Measurements from ENCODE around the gene SCD5.

The SCD5 gene

DNA sequence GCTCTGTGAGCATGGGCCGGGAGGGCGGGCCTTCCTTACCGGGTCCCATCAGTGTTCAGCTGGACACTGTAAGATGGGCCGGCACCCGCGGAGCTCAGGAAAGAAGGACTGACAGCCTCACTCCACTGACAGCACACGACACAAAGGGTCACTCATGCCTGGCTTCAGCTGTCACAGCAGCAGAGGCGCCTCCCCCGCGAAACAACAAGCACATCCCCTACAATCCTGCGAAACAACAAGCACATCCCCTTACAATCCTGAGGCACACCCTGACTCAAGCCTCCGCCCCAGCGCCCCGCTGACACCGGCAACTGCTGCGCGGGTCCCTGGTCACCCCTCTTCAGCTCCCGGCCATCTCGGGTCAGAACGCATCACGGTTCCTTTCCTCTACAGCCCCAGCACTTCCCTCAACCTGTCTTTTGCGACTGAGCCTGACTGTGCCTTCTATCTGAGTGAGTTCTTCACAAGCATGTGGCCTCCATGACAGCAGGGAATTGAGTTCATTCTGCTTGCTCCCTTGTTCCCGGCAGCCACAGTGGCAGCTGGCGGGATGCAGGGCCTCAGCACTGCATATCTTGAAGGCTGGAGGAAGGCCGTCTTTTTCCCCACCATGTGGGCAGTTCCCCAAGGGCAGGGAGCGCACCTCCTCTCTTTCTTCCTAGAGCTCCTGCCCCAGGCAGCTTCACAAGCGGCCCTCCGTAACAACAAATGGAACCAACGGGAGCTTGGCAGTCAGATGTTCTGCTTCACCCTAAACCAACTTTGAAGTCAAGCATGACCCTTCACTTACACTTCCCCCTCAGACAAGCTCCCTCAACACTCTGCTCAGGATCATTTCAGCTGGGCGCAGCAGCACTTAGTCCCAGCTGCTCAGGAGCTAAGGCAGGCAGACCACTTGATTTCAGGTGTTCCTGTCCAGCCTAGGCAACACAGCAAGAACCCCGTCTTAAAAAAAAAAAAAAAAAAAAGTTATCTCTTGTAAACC is 39.6 kb downstream of the SCD5 start:
- no peak for DNase-seq

GRCh38 chr4:82756061-82756460 is 42.5 kb downstream of the SCD5 start:
- DNase-seq = no peak

GRCh38 chr4:82755650-82756049 is 42.9 kb downstream of the SCD5 start:
- DNase-seq = no peak

DNA sequence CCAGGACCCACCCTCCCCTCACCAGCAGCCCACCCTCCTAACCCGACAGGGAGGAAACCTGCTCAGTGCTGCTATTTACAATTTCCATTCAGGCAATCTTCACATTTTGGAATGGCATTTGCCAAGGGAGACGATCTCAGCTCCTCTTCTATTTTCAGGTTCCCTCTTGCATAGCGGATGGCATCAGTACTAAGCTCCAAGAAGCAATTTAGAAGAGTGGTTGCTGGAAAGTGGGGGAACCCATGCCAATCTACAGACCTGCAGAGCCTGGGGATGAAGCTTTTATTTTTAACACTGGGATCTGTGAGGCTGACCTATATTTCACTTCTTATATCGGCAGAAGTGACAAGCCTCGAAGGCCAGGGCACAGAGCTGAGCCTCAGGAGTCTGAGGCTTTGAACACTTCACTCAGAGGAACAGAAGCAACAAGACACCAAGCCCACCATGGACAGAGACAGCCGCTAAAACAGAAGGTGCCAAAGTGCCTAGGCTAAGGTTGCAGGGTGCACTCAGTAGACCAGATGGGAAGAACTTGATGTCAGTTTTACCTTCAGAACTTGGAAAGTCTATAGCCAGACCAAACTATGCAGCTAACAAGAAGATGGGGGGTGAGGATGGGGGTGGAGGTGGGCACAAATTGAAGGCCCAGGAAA is 44.0 kb downstream of the SCD5 start:
- DNase-seq = no peak

DNA sequence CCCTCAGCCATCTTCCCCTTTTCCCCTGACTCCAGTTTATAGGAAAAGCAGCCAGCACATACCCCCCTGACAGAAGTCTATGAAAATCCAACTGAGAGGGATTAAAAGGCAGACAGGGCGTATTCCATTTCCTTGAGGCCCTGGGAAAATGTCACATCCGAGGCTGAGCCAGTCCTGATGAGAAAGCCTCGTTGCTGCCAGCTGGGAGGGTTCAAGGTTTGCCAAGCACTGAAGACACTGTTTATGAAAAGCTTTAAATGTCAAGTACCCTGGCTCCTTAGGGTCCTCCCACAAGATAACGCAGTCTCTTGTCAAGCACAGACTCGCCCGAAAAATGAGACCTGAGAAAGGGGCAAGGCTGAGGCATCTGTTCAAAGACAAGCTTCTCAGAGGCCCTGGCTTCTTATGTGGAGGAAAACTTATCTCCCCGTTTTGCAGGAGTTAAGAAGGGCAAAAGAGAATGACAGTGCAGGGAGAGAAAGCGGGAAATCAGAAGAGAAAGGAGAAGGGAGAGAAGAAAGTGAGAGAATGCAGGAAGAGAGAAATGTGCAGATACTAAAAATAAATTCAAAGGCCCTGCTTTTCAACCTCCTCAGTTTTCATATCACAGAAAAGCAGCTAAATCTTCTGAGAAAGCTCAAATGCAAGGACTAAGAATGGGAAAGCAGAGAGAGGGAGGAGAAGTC is 44.7 kb downstream of the SCD5 start:
- DNase-seq = no peak

DNA sequence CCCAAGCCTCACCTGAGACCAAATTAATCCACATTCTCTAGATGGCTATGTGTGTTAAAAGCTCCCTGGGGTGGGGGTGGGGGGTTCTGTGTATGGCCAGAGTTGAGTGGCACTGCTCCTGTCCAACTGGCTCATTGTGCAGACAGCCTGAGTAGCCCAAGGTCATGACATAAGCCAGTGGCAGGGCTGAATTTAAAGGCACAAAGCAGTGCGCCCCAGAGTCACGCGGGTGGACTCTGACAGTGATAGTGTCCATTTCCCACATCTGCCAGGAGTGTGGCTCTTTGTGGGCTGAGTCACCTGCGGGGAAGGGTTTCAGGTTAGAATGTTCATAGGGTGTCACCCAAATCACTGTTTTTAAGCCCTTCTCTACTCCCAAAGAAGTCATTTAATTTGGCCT is 45.4 kb downstream of the SCD5 start:
- DNase-seq = no peak

DNA sequence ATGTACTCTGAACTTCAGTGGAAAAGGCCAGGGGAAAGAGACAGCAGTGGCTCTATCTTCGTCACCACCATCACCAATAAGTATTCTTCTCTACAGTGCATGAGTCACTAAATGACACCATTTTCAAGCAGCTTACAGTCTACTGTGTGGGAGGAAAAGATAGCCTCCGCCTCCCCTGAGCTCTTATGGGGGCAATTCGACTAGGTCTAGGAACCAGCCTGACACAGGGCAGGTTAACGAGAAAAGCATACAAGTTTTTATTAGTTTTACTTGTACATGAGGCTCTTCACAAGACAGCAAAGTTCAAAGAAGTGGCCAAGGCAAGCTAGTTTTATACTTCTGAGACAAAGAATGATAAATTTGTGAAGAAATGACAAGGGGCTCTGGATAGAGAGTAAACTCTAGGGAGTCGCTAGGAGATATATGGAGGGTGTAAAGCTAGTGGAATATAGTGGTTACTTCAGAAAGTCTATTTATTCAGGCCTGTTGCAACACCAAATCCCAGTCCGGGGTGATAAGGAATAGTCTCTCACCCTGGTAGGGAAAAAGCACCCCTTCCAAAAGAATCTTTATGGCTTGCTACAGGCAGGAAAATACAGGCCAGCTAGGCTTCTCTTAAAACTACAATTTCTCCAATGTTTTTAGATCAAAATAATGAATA is 49.7 kb downstream of the SCD5 start:
- DNase-seq = no peak

DNA sequence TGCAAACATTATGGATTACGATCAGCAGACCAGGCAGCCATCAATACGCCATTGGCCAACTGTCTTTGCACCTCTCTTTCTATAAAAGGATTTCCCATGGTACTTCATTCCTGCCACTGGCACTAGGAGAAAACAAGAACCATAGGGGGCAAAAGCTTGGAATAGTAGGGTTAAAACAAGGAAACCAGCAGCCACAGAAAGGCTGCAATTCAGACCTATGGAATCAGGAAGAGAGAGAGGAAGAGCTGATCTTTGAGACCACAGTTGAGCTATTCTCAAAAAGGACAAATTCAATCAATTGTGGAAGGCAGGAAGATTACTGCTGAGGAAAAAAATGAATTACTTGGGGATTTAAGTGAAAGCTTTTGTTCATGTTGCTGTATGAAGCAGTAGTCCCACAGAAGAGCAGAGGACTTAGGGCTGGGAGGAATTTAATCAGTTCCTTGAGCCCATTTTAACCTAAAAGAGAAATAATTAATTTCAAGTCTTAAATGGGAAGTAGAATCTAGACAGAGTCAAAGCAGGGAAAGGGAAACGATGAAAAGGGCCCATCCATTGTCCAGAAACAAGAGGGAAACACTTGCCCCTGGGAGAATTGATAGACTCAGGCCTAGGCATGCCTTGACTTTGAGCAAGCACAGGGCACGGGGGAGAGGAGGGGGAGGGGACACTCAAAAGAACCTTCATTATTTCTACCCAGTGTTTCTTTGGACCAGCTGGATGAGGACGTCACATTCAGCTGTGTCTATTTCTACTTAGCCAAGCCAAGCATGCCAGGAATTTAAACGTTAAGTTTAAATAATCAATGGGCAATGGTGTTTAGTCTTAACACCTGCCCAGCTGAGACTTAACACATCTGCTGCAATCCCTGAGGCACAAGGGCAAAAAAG is 50.7 kb downstream of the SCD5 start:
- no peak for DNase-seq

GRCh38 chr4:82746705-82747574 is 51.7 kb downstream of the SCD5 start:
- no peak for DNase-seq

DNA sequence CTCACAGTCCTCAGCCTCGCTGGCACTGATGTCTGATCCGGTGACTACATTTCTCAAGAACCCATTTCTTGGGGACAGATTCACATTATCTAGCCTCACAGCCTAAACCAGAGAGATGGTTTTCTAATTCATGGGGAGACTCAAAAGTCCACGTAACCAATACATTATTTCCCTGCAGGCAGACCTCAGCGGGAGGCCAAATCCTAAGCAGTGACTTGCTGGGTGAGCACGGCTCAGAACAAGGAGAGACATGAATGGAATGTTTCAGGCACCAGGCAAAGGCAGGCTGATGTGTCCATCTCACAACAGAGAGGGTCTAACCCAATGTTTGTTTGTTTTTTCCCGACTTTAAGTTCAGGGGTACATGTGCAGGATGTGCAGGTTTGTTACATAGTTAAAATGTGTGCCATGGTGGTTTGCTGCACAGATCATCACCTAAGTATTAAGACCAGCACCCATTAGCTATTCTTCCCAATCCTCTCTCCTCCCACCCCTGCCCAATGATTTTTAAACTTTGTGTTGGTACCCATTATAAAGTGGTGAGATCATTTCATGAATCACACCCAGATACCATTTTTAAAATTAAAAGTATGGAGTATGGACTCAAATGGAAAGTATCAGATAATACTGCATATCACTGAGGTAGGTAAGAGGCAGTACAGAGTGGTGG is 53.3 kb downstream of the SCD5 start:
- DNase-seq = no peak

GRCh38 chr4:82744284-82744968 is 54.2 kb downstream of the SCD5 start:
- DNase-seq = no peak

DNA sequence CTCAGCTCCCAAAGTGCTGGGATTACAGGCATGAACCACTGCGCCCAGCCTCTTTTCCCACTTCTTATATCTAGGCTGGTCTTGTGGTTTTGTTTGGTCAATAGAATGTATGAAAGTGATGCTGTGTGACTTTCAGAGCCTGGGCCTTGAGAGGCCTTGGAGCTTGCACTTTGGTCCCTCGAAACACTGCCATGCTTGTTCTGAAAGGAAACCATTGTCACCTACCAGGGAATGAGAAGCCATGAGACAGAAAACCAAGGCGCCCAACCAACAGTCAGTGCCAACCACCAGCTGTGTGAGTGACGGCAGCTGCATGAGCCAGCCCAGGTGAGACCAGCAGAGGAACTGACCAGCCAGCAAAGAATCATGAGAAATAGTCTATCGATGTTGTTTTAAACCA is 57.4 kb downstream of the SCD5 start:
- no peak for DNase-seq

DNA sequence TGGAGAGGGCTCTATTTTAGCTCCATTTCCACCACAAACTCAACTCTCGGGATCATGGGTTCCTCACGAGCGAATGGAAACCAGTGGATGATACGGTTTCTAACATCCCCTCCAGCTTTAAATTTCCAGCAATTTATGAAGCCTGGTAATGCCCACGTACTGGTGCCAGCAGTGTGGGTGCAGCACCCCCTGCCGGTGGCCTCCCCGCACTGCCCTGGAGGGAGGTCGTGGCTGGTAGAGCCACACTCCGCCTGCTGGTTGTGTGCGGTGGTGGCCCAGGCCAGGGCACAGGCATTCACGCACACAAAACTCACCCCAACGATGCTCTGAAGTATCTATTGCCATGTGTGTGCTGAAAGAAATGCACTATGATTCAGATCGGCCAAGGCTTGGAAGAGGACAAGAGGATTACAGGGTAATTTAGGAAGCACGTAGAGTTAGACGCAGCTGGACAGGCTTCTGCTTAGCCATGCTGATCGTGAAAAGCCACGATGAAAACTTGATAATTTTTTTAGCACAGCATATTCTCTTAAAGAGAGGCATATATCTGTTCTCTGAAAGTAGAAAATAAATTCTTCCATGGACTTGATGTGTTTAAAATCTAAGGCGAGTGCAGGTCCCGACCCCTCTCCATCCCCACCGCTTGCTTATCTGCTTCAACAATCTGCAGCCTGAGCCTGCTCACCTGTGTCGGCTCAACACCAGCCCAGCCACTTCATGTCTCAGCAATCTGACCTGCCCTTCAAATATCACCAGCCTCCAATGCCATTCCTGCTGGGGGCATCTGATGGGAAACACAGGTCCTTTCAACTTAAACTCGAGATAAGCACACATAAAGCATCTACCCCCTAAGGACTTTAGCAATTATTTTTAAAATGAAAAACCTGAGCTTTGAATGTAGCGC is 59.1 kb downstream of the SCD5 start:
- peak; percentile 6 for DNase-seq

GRCh38 chr4:82737354-82737753 is 61.2 kb downstream of the SCD5 start:
- no peak for DNase-seq

- DNase-seq = no peak
Measured at GRCh38 chr4:82733636-82734035, 65.0 kb downstream of the SCD5 start.

- DNase-seq = no peak
Measured at GRCh38 chr4:82728301-82728700, 70.3 kb downstream of the SCD5 start.

DNA sequence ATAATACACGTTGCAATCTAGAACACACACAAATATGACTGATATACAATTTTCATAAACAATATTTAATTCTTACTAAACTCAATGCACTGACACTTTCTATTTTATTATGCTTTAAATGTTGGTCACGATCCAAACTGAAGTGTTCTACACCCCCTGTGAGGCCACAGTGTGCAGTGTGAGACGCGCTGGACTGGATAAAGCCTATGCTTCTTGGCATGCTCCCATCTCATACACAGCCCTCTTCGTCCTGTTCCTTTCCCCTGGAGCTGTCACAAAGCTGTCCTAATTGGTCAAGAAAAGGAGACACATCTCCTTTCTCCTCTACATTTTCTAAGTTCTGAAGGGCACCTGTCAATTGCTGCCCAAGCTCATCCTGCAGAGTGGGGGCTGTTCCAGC is 72.0 kb downstream of the SCD5 start:
- DNase-seq = no peak

DNA sequence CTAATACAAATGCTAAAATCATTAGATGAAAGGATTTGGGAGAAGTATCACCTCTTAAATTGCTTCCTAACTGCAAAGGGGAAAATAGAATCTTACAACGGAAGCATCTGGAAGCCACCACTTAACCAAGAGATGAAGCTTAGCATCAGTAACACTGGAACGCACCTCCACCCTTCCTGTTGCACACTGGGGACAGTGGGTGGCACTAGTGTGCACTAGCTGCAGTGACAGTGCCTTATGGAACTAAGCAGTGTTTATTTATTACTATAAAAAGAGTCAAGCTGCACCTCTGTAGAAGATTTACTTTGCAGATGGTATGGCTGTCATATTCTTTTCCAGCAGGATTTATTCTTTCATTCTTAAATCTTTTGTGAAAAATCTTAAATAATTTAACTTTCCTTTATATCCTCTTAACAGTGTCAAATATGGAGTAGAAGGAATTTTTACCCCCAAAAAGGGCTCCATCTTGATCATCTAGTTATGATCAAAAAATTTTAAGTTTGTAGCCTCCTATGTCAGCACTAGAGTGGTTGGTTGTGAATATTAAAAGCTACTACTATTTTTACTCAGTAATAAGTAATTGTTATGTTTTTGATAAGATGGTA is 76.7 kb downstream of the SCD5 start:
- peak; percentile 3 for DNase-seq
